GM18511 (cell line): ENCODE data around the gene STX1B.
"Not testable (repeated sequence)": the region's sequence is repeated elsewhere in the genome, so short reads cannot be mapped to it uniquely, and the experiment has no call there.

Experiments used
- ATAC-seq: cut with Tn5 transposase; IDR thresholded peaks from one replicate; pipeline ENCODE4 v1.9.1; 2021; ENCODE audit warnings: mild to moderate bottlenecking, moderate library complexity; ENCODE audit not compliant: unreplicated experiment

The STX1B gene

DNA sequence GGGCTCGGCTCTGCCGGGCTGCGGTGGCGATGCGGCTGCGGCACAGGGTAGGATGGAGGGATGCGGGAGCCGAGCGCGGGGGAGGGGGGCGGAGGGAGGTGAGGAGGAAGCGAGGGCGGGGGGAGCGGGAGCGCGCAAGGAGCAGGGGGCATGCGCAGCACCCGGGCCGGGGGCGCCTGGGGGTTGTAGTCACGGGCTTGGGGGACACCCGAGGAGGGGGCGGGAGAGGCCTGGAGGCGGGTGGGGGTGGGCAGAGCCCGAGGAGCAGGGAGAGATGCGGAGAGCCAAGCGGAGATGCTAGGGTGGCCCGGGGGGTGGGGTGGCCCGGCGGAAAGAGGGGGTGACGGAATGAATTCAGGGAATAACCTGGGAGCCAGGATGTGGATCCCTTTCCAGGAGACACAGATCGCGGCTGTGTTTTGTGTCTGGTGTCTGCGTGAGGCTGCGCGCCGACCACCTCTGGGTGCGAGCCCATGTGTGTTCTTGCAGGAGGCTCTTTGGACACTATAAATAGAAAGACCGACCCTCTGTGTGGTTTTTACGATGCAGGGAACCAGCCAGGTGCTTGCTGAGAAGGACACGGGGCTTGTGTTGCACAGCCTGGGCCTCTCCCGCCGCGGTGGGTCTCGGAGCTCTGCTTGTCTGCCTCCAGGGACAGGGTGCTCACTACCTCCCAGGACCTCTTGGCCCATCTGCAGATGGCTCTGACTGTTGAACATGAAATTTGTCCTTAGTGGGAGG lies at the start of gene STX1B:
STX1B (minus strand) TSS at position 54 of the 741 bp plus-strand sequence. CDS start 242 bp downstream, outside the sequence.
- ATAC-seq = no peak

DNA sequence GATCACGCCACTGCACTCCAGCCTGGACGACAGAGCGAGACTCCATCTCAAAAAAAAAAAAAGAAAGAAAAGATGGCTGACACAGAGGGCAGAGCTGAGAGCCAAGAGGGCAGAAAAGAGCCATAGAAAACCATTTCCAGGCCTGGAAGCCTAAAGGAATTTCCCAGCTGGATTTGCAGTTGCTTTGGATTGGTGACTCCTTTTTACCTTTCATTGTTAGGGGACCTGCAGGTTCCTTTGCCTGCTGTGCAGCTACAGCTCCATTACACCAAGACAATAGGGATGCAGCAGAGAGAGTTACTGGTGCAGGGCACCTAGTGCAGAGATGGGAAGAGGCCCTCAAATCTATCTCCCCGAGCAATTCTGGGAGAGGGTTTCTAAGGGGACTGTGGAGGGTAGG lies 45.2 kb upstream of the STX1B start:
- ATAC-seq = no peak

- ATAC-seq = no peak
Observed at GRCh38 chr16:31052114-31052513, 41.7 kb upstream of the STX1B start.

DNA sequence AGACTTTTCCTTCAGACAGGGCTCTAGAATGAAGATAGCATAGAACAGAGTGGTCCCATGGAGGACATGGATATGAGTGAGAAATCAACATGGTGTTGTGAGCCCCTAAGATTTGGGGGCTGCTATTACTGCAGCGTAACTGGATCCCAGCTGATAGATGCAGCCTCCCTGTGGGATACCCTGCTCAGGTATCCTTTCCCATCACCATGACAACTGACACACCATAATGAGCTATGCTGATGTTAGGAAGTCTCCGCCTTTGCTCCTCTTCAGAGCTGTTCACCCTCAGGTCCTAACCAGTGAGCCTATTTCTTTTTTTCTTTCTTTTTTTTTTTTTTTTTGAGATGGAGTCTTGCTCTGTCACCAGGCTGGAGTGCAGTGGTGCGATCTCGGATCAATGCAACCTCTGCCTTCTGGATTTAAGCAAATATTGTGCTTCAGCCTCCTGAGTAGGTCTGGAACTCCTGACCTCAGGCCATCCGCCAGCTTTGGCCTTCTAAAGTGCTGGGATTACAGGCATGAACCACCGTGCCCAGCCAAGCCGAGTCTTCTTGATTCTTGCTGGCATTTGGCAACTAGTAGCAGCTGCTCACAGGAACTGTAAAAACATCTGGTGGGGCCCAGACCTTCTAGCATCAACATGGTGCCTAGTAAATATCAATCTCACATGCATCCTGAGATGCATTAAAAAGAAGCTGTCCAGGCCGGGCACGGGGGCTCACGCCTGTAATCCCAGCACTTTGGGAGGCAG lies 40.0 kb upstream of the STX1B start:
- no peak for ATAC-seq

- no peak for ATAC-seq
Observed at GRCh38 chr16:31043898-31044481, 33.6 kb upstream of the STX1B start.

GRCh38 chr16:31043352-31043751 lies 32.9 kb upstream of the STX1B start:
- ATAC-seq = no peak

DNA sequence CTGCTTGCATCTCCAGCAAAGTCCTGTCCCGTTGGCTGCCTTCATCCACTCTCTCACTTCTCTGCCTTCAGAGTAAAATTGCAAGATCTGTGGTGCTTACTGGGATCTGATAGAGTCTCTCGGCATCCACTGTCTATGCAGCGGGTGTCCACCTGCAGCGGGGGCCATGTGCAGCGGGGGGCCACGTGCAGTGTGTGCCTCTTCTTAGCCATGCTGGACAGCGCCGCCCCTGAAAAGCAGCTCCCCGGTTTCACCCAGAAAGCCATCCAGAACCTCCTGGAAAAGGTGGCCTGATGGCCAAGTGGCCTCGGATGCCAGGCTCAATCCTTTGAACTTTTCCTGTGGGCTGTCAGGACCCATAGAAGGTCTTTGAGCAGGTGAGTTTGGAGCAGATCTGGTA lies 32.4 kb upstream of the STX1B start:
- no peak for ATAC-seq

- ATAC-seq = no peak
Observed at GRCh38 chr16:31038993-31039392, 28.6 kb upstream of the STX1B start.

DNA sequence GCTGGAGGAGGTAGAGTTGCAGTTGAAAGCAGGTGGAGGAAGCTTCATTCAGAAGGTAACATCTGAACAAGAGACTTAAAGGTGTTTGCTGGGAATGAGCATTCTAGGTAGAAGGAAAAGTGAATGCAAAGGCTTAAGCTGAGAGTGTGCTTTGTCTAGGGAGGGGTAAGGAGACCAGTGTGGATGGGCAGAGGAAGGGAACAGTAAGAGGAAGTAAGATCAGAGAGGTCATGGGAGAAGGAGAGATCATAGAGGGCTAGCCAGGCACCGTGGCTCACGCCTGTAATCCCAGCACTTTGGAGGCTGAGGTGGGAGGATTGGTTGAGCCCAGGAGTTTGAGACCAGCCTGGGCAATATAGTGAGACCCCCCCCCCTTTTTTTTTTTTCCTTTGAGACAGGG lies 26.3 kb upstream of the STX1B start:
- ATAC-seq = no peak

DNA sequence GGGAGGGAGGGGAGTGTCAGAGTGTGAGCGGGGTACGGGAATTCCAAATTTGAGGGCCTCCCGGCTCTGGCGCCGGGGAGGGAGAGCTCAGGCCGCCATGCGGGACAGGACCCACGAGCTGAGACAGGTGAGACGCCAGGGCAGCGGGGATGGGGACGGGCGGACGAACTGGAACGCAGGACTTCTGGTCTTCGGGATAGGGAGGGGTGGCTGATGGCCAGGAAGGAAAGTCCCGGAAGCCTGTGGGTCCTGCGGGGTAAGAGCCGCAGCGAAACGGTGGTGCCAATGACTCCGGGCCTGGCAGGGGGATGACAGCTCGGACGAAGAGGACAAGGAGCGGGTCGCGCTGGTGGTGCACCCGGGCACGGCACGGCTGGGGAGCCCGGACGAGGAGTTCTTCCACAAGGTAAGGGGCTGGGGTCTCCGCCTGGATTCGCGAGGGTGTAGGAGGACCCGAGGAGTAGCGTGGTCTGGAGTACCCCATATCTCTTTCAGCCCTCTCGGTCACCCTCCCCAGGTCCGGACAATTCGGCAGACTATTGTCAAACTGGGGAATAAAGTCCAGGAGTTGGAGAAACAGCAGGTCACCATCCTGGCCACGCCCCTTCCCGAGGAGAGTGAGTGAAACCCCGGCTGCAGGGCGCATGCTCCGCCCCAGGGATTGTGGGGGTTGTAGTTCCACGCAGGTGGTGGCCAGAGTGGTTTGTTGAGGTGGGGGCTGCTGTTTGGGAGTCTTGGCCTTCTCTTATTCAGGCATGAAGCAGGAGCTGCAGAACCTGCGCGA lies 23.5 kb upstream of the STX1B start:
- ATAC-seq = peak; percentile 52

DNA sequence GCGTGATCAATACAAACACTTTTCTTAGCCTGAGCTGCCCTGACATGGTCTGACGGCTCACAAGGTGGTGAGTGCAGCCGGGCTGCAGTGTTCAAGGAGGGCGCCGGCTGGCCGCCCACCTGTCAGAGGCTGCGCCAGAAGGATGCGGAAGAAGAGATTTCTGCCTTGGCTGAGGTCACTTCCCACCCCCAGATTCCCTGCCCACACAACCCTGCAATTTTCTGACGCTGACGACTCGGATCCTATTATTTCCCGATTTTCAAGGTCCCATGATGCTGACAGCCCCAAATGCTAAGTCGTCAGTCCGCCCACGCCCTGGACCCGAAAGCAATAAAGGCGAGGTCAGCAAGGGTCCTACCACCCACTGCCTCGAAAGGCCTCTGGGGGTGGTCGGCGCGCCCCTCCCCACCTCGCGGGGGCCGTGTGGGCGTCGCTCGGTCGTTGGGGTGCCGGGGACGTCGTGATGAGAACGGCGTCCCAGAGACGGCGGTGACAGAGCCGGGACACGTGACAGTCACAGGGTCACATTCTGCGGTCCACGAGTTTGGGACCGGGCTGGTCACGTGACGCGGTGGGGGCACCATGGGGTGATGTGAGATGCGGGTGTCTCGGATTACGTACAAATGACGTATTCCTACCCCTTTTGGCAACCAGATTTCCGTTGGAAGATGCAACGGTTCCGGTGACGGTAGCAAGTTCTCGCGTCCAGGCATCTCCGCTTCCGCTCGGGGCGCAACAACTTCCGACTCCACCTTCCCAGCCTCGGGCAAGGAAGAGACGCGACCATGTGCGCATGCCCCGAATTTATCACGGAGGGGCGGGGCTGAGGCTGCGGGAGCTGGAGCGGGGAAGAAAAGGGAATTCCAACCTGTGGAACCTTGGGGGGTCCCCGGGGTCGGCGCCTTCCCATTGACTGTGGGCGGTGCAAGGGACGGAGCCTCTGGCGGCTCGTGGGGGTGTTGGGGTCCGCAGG lies 22.6 kb upstream of the STX1B start, which contains the start of gene STX4:
STX4 (plus strand) TSS at position 823 of the 973 bp plus-strand sequence. CDS start 248 bp downstream, outside the sequence.
- ATAC-seq = peak; percentile 85

DNA sequence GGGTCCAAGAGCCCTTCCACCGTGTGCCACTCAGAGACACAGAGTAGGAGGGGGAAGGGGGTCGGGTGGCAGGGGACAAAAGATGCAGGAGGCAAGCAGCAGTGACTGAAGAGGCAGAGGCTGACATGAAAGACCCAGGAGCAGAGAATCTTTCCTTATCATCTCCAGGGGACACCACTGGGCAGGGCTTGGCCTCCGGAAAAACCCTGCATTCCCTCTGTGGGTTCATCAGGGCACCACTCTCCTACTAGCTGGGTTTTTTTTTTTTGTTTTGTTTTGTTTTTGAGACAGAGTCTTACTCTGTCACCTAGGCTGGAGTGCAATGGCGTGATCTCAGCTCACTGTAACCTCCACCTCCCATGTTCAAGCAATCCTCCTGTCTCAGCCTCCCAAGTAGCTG lies 20.8 kb upstream of the STX1B start:
- no peak for ATAC-seq

- ATAC-seq = no peak
Observed at GRCh38 chr16:31029272-31029671, 18.8 kb upstream of the STX1B start.

DNA sequence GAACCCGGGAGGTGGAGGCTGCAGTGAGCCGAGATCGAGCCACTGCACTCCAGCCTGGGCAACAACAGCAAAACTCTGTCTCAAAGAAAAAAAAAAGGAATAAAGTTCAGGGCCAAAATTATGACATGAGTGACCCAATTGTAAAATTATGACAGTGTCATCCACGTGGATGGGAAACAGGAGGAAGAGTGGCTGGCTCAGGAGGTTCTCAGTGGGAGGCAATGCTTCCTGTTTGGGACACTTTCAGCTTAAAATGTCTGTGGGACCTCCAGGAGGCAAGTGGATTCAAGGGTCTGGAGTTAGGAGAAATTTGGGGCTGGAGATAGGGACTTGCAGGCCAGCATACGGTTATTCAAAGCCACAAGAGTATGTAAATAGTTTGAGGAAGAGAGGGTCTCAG lies 14.9 kb upstream of the STX1B start:
- no peak for ATAC-seq

GRCh38 chr16:31023627-31024226 lies 13.3 kb upstream of the STX1B start:
- ATAC-seq = no peak

DNA sequence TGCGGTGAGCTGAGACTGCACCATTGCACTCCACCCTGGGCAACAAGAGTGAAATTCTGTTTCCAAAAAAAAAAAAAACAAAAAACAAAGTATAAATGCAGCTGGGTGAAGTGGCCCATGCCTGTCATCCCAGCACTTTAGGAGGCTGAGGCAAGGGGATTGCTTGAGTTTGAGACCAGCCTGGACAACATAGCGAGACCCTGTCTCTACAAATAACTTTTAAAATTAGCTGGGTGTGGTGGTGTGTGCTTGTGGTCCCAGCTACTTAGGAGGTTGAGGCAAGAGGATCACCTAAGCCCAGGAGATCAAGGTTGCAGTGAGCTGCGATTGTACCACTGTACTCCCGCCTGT lies 12.8 kb upstream of the STX1B start:
- ATAC-seq = no peak

GRCh38 chr16:31022544-31023251 lies 12.3 kb upstream of the STX1B start:
- ATAC-seq = no peak

DNA sequence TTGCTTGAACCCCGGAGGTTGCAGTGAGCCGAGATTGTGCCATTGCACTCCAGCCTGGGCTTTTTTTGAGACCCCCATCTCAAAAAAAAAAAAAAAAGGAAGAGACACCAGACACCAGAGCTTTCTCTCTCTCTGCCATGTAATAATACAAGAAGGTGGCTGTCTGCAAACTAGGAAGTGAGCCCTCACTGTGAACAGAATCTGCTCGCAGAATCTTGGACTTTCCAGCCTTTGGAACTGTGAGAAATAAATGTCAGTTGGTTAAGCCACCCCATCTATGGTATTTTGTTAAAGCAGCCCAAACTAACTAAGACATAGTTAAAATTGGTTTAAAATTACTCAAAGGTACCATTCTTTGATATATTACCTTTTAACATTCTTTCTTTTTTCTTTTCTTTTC lies 10.1 kb upstream of the STX1B start:
- ATAC-seq = no peak

- not testable (repeated sequence) for ATAC-seq
Observed at GRCh38 chr16:31017756-31018155, 7.3 kb upstream of the STX1B start.
